Activated CD8-positive, alpha-beta memory T cell treated with anti-CD3 and anti-CD28 coated beads for 1 hour (primary cell): ENCODE data around the gene FAM13B.

Experiments used
- DNase-seq, 2 donors: peaks; one replicate each; pipeline ENCODE4 v3.0.0-alpha.2; 2020; ENCODE audit warnings: low read depth in 1 of 2; ENCODE audit errors: extremely low read depth in 1 of 2

FAM13B gene

DNA sequence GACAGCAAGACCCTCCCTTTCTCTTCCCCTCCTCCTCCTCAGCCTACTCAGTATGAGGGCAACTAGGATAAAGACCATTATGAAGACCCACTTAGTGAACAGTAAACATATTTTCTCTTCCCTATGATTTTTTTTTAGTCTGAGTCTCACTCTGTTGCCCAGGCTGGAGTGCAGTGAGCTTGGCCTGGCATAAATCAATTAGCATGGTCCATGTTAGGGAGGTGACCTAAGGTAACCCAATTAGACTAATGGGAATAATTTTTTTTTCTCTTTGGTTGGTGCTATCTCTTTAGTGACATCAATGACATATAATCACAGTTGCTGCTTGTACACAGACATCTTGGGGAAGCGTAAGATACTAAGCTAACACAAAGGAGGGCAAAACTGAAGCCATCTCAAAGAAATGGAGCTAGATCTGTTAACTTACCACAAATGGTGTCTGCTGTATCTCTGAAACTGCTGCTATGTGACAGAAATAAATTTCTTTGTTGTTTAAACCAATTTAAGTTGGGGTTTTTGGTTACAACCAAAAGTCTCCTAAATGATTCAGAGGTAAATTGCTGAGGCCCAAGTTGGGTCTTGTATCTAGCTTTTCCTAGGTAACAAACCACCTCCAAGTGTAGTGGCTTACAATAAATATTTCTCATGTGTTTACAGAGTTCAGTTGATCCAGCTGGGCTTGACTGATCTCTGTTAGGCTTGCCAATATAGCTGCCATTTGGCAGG lies 130.3 kb downstream of the FAM13B start:
- no peak for DNase-seq

DNA sequence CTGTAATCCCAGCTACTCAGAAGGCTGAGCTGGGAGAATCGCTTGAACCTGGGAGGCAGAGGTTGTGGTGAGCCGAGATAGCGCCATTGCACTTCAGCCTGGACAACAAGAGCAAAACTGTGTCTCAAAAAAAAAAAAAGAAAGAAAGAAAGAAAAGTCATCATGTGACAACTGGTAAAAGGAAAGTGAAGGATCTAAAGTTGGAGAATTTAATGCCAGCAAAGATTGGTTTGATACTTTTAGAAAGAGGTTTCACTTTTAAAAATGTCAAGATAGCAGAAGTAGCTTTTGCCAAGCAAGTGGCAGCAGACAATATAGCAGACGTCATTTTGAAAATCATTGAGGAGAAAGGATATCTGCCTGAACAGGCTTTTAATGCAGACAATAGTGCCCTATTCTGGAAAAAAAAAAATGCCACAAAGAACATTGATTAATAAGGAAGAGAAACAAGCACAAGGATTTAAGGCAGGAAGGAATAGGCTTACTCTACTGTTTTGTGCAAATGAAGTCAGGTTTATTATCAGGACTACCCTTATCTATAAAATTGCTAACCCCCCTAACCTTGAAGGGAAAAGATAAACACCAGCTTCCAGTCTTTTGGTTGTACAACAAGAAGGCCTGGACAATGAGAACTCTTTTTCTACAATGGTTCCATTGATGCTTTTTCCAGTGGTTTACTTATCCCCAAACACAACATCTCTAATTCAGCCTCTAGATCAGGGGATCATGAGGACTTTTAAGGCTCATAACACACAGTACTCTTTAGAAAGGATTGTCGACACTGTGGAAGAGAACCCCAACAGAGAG lies 131.7 kb downstream of the FAM13B start:
- no peak for DNase-seq

DNA sequence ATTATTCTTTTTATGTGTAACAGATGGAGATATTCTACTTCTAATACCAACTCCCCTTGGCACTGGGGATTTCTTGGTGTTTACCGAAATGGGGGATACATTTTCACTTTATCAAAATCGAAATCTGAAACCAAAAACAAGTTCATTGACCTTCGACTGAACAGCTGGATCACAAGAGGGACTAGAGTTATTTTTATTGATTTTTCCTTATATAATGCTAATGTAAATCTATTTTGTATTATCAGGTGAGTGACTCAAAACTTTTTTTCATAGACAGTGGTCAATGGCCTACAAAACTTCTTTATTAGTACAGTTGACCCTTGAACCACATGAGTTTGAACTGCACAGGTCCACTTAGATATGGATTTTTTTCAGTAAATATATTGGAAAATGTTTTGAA lies 133.4 kb downstream of the FAM13B start:
- DNase-seq = no peak

DNA sequence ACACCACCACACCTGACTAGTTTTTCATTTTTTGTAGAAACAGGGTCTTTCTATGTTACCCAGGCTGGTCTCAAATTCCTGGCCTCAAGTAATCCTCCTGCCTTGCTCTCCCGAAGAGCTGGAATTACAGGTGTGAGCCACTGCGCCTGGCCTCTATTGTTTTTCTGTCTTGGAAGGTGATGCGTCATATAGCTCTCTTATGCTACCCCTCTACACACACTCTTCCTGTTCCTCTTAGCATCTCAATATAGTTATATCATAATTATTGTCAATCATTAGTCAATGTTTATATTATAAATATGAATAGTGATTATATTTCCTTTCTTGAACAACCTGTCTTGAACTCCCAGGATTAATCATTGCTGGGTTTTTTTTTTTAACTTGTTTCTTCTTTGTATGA lies 136.3 kb downstream of the FAM13B start:
- DNase-seq = no peak

DNA sequence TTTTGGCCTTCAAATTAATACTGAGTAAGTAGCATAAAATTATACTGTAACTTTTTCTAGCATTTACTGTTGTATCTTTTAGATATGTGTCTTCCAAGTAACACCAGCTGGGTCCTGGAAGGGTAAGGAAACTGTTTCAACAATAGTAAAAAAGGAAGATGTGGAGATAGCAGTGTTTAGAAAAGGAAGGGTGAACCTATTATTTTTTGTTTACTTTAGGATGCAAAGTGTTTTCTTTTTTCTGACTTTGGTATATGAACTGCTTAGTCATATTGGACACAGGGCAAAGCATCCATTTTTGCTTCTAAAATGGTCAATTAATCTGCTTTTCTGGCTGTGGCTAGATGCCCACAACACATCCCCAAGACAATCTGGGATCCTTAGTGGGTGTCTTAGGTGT lies 138.3 kb downstream of the FAM13B start:
- DNase-seq = no peak

DNA sequence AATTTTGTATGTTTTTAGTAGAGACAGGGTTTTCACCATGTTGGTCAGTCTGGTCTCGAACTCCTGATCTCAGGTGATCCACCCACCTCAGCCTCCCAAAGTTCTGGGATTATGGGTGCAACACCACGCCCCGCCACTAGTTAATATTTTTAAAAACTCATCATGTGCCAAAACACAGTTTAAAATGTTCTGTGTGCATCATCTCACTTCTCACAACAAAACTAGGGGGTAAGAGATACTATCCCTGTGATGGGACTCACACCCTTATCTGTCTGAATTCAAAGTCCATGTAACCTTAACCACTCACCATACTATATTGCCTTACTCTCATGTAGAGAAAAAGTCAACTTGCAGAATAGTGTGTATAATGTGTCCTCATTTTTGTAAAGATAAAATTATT lies 141.0 kb downstream of the FAM13B start:
- DNase-seq = no peak

DNA sequence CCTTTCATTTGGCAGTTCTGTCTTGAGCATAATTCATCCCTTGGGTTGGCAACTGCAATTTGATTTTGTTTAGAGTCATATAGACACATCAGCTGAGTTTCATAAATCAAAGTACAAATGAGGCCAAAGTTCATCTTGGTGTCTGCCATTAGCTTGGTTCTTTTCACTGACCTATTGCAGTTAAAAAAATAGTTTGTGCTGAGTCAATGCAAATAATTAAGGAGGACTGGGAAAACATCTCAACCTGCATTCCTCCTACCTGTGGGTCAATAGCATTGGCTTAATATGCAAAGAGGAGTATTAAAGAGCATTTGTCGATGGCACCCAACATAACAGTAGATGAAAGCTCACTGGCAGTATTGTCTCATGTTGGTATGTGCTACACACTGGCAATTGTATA lies 142.0 kb downstream of the FAM13B start:
- no peak for DNase-seq

DNA sequence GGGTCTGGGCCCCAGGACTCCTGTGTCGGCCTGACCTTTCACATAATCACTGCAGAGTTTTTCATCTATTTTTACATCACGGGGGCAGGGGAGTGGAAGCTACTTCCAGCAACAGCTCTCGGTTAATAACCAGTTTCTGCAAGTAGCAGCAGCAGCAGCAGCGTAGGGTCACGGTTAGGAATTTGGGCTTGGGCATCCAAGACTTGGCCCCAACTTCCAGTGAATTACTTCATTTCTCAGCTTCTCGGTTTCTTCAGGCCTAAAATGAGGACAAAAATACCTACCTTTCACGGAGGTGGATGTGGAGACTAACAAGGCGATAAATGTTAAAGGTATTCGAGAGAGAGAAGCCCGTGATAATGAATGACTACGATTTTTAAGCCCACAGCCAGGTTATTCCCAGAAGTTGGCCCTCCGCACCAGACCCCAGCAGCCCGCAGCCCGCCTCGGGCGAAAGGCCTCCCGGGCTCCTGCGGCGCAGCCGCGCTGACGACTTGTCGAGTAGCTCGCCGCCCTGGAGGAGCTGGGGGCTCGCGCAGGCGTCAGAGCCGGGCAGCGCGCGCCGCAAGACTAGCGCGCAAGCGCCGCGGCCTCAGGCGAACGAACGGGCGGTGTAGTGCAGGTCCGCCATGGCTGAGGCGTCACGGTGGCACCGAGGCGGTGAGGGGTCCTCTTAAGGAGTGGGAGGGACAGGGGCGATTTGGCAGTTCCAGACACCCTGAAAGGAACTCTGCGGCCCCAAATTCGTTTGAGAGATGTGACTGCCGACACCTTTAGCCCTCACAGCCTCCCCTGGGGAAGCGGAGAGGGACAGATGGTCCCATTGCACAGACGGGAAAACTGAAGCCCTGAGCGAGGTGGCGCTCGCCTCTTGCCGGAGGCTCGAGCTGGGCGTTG lies 143.8 kb downstream of the FAM13B start, which contains the start of gene PKD2L2:
PKD2L2 (plus strand) TSS at position 595 of the 897 bp plus-strand sequence; CDS start at position 630, 35 bp downstream.
- DNase-seq = peak; percentile 34 to 70

DNA sequence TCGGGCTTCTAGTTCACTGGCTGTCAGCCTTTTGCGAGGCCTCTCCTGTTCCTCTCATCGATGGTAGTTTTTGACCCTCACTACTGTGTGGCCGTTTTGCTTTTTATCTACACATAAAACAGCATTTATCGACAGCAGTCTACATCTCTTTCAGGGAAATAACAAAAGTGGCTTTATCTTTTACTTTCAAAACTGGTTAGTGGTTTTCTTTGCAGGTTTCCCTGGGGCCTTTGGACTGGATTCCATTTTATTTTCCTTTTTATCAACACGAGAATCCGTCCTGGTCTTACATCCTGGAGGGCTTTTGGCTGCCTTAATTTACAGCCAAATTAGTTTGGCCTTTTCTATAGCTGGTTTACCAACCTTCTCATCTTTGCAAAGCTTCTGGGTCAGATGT lies 144.4 kb downstream of the FAM13B start:
- DNase-seq = no peak
